Activated CD8-positive, alpha-beta T cell treated with anti-CD3 and anti-CD28 coated beads for 36 hours (primary cell): Measurements from ENCODE around the gene MTF1. TPM values are rescaled to one million over a fixed set of nuclear protein-coding genes. Genes with fewer than 3 reads are reported as not detected.

Experiments used
- ATAC-seq: fragments of 200-7000 bp; cut with Tn5 transposase; one replicate; pipeline ENCODE4 v1.10.0; 2021; ENCODE audit warnings: mild to moderate bottlenecking, moderate library complexity
- CTCF ChIA-PET: fragments of 350-600 bp; sonication (Branson Sonifier 250); formaldehyde crosslinking; loops from one replicate; lab custom pipeline; 2021; ENCODE audit warnings: antibody characterized with exemption; lab: Charles Lee
- POLR2A ChIA-PET: fragments of 350-600 bp; sonication (Branson Sonifier 250); formaldehyde crosslinking; loops from one replicate; lab custom pipeline; 2021; ENCODE audit warnings: antibody characterized with exemption; lab: Charles Lee
- DNase-seq: peaks from one replicate; pipeline ENCODE4 v3.0.0-alpha.2; 2020
- H3K27ac Mint-ChIP-seq: one replicate; pipeline ENCODE4 v1.8.0; 2021; ENCODE audit warnings: mild to moderate bottlenecking, mixed read lengths
- H3K27me3 Mint-ChIP-seq: one replicate; pipeline ENCODE4 v1.8.0; 2021; ENCODE audit warnings: mixed read lengths
- H3K36me3 Mint-ChIP-seq: one replicate; pipeline ENCODE4 v1.8.0; 2021; ENCODE audit warnings: low read depth, mixed read lengths
- H3K4me1 Mint-ChIP-seq: one replicate; pipeline ENCODE4 v1.8.0; 2021; ENCODE audit warnings: low read depth, mixed read lengths
- H3K4me3 Mint-ChIP-seq: one replicate; pipeline ENCODE4 v1.8.0; 2021; ENCODE audit warnings: mild to moderate bottlenecking, moderate library complexity, mixed read lengths
- H3K9me3 Mint-ChIP-seq: one replicate; pipeline ENCODE4 v1.8.0; 2021; ENCODE audit warnings: mixed read lengths
- intact Hi-C: fragments of 100-400 bp; cut with micrococcal nuclease; formaldehyde crosslinking; loops from one replicate; pipeline ENCODE4 v1.10.0; 2022
- total RNA-seq, 2 experiments: library from RNA; stranded (reverse); gene quantifications; one replicate each; pipeline ENCODE4 v1.2.3, GENCODE V29; 2021
- TF ChIP-seq, protein P1 (sequence below): fragments of 200-600 bp; IDR thresholded peaks from one replicate; pipeline ENCODE4 v1.8.0; 2022; ENCODE audit warnings: antibody characterized with exemption, mild to moderate bottlenecking

The MTF1 gene
- total RNA-seq, 2 experiments from 2014 or later: 17.7 to 21.3 TPM

DNA sequence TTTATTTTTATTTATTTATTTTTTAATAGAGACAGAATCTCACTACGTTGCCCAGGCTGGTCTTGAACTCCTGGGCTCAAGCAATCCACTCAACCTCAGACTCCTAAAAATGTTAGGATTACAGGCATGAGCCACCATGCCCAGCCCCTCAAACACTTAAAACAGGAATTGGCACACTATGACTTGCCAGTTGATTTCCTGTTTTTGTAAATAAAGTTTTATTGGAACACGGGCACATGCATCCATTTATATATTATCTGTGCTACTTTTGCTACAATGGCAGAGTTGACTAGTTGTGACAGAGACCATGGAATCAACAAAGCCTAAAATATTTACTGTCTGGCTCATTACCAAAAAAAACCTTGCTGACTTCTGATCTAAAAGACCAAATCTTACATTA, 35.4 kb downstream of the MTF1 start:
- intact Hi-C loops: no loop called here
- ATAC-seq (no peak), DNase-seq (no peak)
- no peaks in the 10 kb centered on the region for H3K9me3 Mint-ChIP-seq
- peaks cover 38% of the 10 kb centered on the region for H3K36me3 Mint-ChIP-seq
- POLR2A ChIA-PET: no interaction called here
- peaks cover 19% of the 10 kb centered on the region for H3K4me1 Mint-ChIP-seq
- no peak overlapping the region for H3K4me3 Mint-ChIP-seq
- H3K27me3 Mint-ChIP-seq: no peaks in the 10 kb centered on the region
- TF ChIP-seq, protein P1, sequence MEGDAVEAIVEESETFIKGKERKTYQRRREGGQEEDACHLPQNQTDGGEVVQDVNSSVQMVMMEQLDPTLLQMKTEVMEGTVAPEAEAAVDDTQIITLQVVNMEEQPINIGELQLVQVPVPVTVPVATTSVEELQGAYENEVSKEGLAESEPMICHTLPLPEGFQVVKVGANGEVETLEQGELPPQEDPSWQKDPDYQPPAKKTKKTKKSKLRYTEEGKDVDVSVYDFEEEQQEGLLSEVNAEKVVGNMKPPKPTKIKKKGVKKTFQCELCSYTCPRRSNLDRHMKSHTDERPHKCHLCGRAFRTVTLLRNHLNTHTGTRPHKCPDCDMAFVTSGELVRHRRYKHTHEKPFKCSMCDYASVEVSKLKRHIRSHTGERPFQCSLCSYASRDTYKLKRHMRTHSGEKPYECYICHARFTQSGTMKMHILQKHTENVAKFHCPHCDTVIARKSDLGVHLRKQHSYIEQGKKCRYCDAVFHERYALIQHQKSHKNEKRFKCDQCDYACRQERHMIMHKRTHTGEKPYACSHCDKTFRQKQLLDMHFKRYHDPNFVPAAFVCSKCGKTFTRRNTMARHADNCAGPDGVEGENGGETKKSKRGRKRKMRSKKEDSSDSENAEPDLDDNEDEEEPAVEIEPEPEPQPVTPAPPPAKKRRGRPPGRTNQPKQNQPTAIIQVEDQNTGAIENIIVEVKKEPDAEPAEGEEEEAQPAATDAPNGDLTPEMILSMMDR: no peak
- CTCF ChIA-PET: no interaction called here
- H3K27ac Mint-ChIP-seq: no peak overlapping the region

DNA sequence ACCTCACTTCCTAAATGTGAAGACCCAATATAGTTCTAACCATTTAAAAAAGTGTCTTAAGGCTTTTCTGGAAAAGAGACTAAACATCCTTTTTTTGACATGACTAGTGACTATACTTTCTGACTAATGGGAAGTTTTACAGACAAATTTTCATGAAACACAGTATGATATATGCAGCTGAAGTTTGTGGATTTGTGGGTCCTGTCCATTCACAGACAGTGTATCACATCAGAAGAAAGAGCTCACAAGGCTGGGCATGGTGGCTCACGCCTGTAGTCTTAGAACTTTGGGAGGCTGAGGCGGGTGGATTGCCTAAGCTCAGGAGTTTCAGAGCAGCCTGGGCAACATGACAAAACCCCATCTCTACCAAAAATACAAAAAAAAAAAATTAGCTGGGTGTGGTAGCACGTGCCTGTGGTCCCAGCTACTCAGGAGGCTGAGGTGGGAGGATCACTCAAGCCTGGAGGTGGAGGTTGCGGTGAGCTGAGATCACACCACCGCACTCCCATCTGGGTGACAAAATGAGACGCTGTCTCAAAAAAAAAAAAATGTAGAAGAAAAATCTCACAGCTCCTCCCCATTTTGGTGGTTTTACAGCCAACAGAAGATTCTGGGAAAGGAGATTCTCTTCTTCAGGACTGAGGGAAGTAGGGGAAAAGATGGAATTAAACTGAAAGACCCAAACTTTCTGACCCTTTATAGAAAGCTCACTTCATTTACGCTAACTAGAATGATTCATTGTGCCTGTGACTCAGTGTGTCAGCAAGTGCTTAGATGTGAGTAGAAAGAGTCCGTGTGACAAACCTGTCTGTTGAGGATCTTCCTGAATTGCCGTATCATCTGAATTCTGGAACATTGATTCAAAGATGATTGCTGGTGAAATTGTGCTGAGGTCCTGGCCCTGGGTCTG, 36.2 kb downstream of the MTF1 start:
- peak; percentile 55 for ATAC-seq
- TF ChIP-seq, protein P1: no peak
- Mint-ChIP-seq H3K27ac (peak overlapping the region; percentile 57), H3K4me1 (peaks cover 19% of the 10 kb centered on the region), H3K36me3 (peaks cover 38% of the 10 kb centered on the region), H3K4me3 (no peak overlapping the region), H3K27me3 (no peaks in the 10 kb centered on the region), H3K9me3 (no peaks in the 10 kb centered on the region)
- CTCF ChIA-PET: interaction anchor here (1.2 to 1.7 kb wide), 2 partner anchors 12 to 37 kb away, joined by 4 to 11 read pairs; partner anchors contain the start of gene MTF1
- peak; percentile 38 for DNase-seq
- intact Hi-C loops: no loop called here
- POLR2A ChIA-PET: interaction anchor here (0.9 to 1.3 kb wide), 5 partner anchors 15 to 133 kb away, joined by 3 to 5 read pairs (median 3); partner anchors contain the start of genes C1orf122 and YRDC

DNA sequence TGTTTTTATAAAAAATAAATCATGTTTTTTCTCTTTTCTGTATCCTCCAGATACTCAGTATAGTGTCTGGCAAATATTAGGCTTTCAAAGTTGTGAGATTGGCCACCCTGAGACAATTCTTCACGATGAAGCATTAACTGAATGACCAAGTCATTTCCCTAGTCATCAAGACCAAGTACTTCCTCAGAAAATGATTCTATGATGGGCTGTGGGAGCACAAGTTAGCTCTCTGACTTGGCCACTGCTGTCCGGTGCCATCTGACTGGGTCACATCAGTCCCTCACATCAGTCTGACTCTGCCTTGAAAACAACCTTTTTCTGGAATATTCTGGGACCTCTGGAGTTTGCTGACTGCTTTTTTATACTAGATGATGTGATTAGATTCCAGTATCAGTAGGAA, 37.9 kb downstream of the MTF1 start:
- ChIA-PET CTCF (interaction anchor here (0.6 to 1.7 kb wide), 2 partner anchors 39 to 225 kb away, joined by 3 to 11 read pairs; partner anchors contain the start of gene MTF1), POLR2A (no interaction called here)
- intact Hi-C loops: no loop called here
- H3K4me1 Mint-ChIP-seq: peaks cover 16% of the 10 kb centered on the region
- DNase-seq (no peak), ATAC-seq (no peak)
- no peaks in the 10 kb centered on the region for H3K27me3 Mint-ChIP-seq
- TF ChIP-seq, protein P1: no peak
- H3K4me3 Mint-ChIP-seq: no peak overlapping the region
- H3K36me3 Mint-ChIP-seq: peaks cover 33% of the 10 kb centered on the region
- no peaks in the 10 kb centered on the region for H3K9me3 Mint-ChIP-seq
- H3K27ac Mint-ChIP-seq: no peak overlapping the region

DNA sequence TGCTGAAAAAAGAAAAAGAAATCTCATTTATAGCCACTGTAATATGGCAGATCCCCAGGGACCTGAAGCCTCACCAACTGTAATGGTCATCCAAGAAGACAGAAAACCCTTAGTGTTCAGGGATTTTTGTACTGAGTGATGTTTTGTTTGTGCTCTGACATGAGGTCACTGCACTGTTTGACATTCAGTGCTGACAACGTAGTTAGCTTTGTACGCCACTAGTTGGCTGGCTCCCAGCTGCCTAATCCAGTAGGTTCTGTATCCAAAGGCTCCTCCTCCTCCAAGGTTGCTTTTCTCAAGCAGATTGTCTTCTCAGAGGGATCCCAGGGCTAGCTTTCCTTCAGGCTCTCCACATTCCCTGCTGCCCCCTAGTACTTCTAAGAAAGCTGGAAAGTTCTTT, 41.9 kb downstream of the MTF1 start:
- H3K27ac Mint-ChIP-seq: no peak overlapping the region
- intact Hi-C loops: no loop called here
- CTCF ChIA-PET: interaction anchor here (1.0 to 1.7 kb wide), 3 partner anchors 27 to 136 kb away, joined by 3 read pairs; no protein-coding TSS in a partner anchor

More for the DNA sequence above, 41.9 kb downstream of the MTF1 start:
- Mint-ChIP-seq H3K36me3 (peaks cover 26% of the 10 kb centered on the region), H3K4me3 (no peak overlapping the region), H3K27me3 (no peaks in the 10 kb centered on the region), H3K9me3 (no peaks in the 10 kb centered on the region), H3K4me1 (no peaks in the 10 kb centered on the region)
- TF ChIP-seq, protein P1: no peak
- POLR2A ChIA-PET: no interaction called here
- ATAC-seq (no peak), DNase-seq (no peak)
